OCI-LY7 (cell line): ENCODE data around the gene ACADM.
"Not testable (repeated sequence)": the region's sequence is repeated elsewhere in the genome, so short reads cannot be mapped to it uniquely, and the experiment has no call there.

Experiments
- EZH2phosphoT487 ChIP-seq: fragments of 200-600 bp; sonication (generic); IDR thresholded peaks from 2 replicates; pipeline ENCODE4 v1.6.1; 2018; ENCODE audit warnings: low read depth, borderline replicate concordance, mild to moderate bottlenecking, mixed run types, antibody characterized with exemption, low read length, moderate library complexity, mixed read lengths
- TF ChIP-seq, protein P1 (sequence below): fragments of 200-600 bp; sonication (generic); conservative IDR thresholded peaks from 2 replicates; pipeline ENCODE4 v1.5.1; 2014; ENCODE audit warnings: mild to moderate bottlenecking, antibody characterized with exemption, low read length, moderate library complexity, mixed read lengths

DNA sequence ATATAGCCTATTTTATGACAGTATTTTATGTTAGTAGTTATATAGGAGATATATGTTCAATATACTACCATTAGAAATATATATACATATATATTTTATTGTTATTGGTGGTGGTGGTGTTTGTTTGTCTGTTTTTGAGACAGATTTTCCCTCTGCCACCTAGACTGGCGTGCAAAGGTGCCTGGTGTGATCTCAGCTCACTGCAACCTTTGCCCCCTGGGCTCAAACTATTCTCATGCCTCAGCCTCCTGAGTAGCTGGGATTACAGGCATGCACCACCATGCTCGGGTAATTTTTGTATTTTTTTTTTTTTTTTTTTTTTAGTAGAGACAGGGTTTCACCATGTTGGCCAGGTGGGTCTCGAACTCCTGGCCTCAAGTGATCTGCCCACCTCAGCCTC is 85.6 kb downstream of the ACADM start:
- TF ChIP-seq, protein P1, sequence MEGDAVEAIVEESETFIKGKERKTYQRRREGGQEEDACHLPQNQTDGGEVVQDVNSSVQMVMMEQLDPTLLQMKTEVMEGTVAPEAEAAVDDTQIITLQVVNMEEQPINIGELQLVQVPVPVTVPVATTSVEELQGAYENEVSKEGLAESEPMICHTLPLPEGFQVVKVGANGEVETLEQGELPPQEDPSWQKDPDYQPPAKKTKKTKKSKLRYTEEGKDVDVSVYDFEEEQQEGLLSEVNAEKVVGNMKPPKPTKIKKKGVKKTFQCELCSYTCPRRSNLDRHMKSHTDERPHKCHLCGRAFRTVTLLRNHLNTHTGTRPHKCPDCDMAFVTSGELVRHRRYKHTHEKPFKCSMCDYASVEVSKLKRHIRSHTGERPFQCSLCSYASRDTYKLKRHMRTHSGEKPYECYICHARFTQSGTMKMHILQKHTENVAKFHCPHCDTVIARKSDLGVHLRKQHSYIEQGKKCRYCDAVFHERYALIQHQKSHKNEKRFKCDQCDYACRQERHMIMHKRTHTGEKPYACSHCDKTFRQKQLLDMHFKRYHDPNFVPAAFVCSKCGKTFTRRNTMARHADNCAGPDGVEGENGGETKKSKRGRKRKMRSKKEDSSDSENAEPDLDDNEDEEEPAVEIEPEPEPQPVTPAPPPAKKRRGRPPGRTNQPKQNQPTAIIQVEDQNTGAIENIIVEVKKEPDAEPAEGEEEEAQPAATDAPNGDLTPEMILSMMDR: not testable (repeated sequence)
- TF ChIP-seq EZH2phosphoT487: not testable (repeated sequence)
